Measurements from ENCODE around the gene YIPF3. TPM values are rescaled to one million over a fixed set of nuclear protein-coding genes. Genes with fewer than 3 reads are reported as not detected.
A peak's percentile ranks its signal among the peaks of the same experiment; 100 is the strongest.

Gene YIPF3
- polyA plus RNA-seq (2012; ENCODE audit: insufficient read length, low read depth) = 104 TPM

DNA sequence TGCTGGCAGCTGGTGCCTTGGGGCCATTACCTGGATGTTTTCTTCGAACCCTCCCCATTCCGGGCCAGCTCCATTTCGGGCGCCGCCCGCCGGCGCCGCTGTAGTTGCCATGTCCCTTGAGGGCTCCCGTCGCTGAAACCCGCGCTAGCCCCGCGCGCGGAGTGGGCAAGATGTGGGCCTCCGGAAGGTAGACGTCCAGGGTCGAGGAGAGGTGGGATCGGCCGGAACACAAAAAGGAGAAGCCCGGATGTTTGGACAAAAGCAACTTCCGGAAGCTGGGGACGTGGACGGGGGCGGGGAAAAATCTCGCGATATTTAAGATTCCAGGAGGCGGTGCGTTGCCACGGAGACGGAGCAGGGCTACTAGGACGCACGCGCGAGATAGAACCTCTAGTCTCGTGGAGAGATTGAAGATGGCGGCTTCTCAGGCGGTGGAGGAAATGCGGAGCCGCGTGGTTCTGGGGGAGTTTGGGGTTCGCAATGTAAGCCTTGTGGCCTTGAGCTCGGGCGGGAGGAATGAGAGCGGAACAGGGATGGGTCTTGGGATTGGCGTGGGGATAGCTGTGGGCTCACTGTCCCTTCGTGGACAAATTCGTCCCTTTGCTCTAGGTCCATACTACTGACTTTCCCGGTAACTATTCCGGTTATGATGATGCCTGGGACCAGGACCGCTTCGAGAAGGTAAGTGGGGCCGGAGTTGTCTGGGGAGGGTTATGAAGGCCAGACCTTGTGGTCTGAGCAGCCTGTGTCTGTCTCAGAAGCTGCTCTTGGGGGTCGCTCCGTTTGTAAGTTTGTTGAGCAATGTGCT, at the start of gene YIPF3, which contains the start of gene POLR1C:
YIPF3 (minus strand) TSS at position 230 of the 808 bp plus-strand sequence; CDS start at position 111, 119 bp downstream.
POLR1C (plus strand) TSS at position 393 of the 808 bp plus-strand sequence; CDS start at position 414, 21 bp downstream.
- TF ChIP-seq TAF1 (IDR thresholded peaks at IDR 0.05; ENCODE audit: borderline replicate concordance, insufficient read depth, low read length) (peak; percentile 94), SIN3A (IDR thresholded peaks at IDR 0.05; ENCODE audit: borderline replicate concordance, insufficient read depth, low read length) (peak; percentile 98; the same call in 1 of the 2 replicates), POLR2AphosphoS5 (IDR thresholded peaks at IDR 0.05; ENCODE audit: low read depth, low read length) (peak; percentile 93; the same call in 1 of the 2 replicates), FOXP2 (optimal IDR thresholded peaks at IDR 0.05; ENCODE audit: borderline replicate concordance, extremely low read depth, extremely low read length, insufficient read depth) (peak; percentile 65)
- TF ChIP-seq, protein P1, sequence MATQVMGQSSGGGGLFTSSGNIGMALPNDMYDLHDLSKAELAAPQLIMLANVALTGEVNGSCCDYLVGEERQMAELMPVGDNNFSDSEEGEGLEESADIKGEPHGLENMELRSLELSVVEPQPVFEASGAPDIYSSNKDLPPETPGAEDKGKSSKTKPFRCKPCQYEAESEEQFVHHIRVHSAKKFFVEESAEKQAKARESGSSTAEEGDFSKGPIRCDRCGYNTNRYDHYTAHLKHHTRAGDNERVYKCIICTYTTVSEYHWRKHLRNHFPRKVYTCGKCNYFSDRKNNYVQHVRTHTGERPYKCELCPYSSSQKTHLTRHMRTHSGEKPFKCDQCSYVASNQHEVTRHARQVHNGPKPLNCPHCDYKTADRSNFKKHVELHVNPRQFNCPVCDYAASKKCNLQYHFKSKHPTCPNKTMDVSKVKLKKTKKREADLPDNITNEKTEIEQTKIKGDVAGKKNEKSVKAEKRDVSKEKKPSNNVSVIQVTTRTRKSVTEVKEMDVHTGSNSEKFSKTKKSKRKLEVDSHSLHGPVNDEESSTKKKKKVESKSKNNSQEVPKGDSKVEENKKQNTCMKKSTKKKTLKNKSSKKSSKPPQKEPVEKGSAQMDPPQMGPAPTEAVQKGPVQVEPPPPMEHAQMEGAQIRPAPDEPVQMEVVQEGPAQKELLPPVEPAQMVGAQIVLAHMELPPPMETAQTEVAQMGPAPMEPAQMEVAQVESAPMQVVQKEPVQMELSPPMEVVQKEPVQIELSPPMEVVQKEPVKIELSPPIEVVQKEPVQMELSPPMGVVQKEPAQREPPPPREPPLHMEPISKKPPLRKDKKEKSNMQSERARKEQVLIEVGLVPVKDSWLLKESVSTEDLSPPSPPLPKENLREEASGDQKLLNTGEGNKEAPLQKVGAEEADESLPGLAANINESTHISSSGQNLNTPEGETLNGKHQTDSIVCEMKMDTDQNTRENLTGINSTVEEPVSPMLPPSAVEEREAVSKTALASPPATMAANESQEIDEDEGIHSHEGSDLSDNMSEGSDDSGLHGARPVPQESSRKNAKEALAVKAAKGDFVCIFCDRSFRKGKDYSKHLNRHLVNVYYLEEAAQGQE (IDR thresholded peaks at IDR 0.05; ENCODE audit: insufficient read depth in 1 of 2, low read depth in 2 of 2, low read length in 2 of 2) = peak in 1 of 2 experiments; percentile 43; a peak in 1 of 4 replicates

DNA sequence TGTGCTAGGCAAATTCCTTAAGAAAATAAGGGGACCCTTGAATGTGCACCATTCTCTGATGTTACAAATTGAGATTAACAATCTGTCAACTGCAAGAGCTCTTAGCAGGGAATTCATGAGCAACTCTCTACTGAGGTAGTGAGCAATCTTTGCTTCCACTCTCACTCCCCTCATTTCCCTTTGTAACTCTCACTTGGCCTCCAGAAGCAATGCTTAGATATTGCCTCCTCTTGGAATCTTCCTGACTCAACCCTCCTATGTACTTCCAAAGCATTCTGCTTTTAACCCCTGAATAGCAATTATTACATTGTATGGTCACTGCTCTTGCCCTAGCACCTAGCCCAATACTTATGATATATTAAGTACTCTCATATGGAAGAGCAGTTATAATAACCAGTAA, 42.6 kb upstream of the YIPF3 start:
- TF ChIP-seq TAF1 (IDR thresholded peaks at IDR 0.05; ENCODE audit: borderline replicate concordance, insufficient read depth, low read length) (no peak), FOXP2 (optimal IDR thresholded peaks at IDR 0.05; ENCODE audit: borderline replicate concordance, extremely low read depth, extremely low read length, insufficient read depth) (no peak), SIN3A (IDR thresholded peaks at IDR 0.05; ENCODE audit: borderline replicate concordance, insufficient read depth, low read length) (no peak), POLR2AphosphoS5 (IDR thresholded peaks at IDR 0.05; ENCODE audit: low read depth, low read length) (no peak)
- TF ChIP-seq, protein P1 (IDR thresholded peaks at IDR 0.05; ENCODE audit: insufficient read depth in 1 of 2, low read depth in 2 of 2, low read length in 2 of 2) = no peak

DNA sequence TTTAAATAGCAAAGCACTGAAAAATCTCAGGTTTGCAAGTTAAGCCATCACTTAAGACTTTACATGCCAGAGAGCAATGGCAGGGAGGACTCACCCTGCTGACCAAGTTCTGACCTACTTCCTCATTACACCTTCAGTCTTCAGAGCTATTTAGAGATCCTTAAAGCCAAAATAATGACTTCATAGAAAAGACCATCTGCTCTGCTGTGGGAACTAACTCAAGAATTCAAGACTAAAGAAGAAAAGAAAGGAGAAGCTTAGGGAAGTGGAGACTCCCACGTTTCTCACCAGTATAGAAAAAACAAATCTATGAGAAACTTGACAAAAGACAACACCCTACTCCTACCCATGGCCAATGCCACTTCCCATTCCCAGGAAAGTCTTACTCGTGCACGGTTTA, 30.5 kb upstream of the YIPF3 start:
- TF ChIP-seq SIN3A (IDR thresholded peaks at IDR 0.05; ENCODE audit: borderline replicate concordance, insufficient read depth, low read length) (no peak), TAF1 (IDR thresholded peaks at IDR 0.05; ENCODE audit: borderline replicate concordance, insufficient read depth, low read length) (no peak), FOXP2 (optimal IDR thresholded peaks at IDR 0.05; ENCODE audit: borderline replicate concordance, extremely low read depth, extremely low read length, insufficient read depth) (no peak), POLR2AphosphoS5 (IDR thresholded peaks at IDR 0.05; ENCODE audit: low read depth, low read length) (no peak)
- TF ChIP-seq, protein P1 (IDR thresholded peaks at IDR 0.05; ENCODE audit: insufficient read depth in 1 of 2, low read depth in 2 of 2, low read length in 2 of 2) = no peak

DNA sequence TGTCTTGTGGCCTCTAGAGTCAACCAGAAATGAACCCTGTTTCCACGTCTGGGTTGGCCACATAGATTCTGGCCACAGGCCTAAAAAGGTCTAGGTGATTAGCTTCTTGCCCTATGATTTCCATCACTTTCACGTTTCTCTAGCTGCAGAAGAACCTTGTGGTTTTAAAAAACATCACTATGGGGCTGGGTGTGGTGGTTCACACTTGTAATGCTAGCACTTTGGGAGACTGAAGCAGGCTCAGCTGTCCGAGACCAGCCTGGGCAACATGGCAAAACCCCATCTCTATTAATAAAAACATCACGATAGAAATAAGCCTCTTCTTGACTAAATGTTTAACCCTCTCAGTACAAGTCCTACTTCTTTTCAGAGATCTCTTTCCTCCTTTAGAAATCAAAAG, 27.7 kb upstream of the YIPF3 start:
- TF ChIP-seq, protein P1 (IDR thresholded peaks at IDR 0.05; ENCODE audit: insufficient read depth in 1 of 2, low read depth in 2 of 2, low read length in 2 of 2) = no peak
- TF ChIP-seq FOXP2 (optimal IDR thresholded peaks at IDR 0.05; ENCODE audit: borderline replicate concordance, extremely low read depth, extremely low read length, insufficient read depth) (no peak), POLR2AphosphoS5 (IDR thresholded peaks at IDR 0.05; ENCODE audit: low read depth, low read length) (no peak), SIN3A (IDR thresholded peaks at IDR 0.05; ENCODE audit: borderline replicate concordance, insufficient read depth, low read length) (no peak)

Data from PFSK-1 (cell line).